Ovary (tissue), 3 donors: Measurements from ENCODE around the gene ARIH1.

ENCODE experiments used
- EP300 ChIP-seq: sonication (generic); formaldehyde crosslinking; IDR thresholded peaks from one replicate; pipeline ENCODE4 v1.6.1; 2017; ENCODE audit warnings: antibody characterized with exemption
- POLR2A ChIP-seq: fragments of 450-650 bp; IDR thresholded peaks from one replicate; pipeline ENCODE4 v1.6.1; 2017; ENCODE audit warnings: antibody characterized with exemption, mild to moderate bottlenecking, moderate library complexity
- TF ChIP-seq, protein P1 (sequence below), 3 donors: fragments of 450-650 bp in 2 of 3; fragments of 200-600 bp in 1 of 3; IDR thresholded peaks; one replicate each; pipeline versions ENCODE4 v1.5.1 to v1.8.0; 2016 to 2022; ENCODE audit warnings: antibody characterized with exemption in 3 of 3, mild to moderate bottlenecking in 1 of 3
- donor health status: DM: no; HTN: no; CAD: no.

DNA sequence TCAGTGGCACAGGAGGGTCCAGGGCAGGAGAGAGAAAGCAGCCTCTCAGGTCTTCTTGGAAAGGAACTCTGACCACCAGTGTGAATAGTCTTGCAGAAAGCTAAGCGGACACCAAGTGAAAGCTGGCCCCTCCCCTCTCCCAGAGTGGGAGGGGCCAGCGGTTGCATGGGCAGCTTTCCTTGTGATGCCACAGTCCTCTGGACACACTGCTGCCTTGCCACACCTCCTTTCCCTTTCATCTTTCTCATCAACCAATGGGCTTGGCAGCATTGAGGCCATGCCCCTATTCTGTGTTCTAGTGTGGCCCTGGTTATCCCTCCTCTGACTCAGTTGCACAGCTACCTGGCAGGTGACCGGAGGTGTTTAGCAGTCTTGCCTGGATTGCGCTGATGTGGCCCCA is 130.7 kb downstream of the ARIH1 start:
- TF ChIP-seq, protein P1, sequence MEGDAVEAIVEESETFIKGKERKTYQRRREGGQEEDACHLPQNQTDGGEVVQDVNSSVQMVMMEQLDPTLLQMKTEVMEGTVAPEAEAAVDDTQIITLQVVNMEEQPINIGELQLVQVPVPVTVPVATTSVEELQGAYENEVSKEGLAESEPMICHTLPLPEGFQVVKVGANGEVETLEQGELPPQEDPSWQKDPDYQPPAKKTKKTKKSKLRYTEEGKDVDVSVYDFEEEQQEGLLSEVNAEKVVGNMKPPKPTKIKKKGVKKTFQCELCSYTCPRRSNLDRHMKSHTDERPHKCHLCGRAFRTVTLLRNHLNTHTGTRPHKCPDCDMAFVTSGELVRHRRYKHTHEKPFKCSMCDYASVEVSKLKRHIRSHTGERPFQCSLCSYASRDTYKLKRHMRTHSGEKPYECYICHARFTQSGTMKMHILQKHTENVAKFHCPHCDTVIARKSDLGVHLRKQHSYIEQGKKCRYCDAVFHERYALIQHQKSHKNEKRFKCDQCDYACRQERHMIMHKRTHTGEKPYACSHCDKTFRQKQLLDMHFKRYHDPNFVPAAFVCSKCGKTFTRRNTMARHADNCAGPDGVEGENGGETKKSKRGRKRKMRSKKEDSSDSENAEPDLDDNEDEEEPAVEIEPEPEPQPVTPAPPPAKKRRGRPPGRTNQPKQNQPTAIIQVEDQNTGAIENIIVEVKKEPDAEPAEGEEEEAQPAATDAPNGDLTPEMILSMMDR (IDR thresholded peaks at IDR 0.05) = no peak
- TF ChIP-seq POLR2A (no peak), EP300 (no peak)
